Psoas muscle (tissue), 8 donors: ENCODE measurements around the gene GOLGA6L7. TPM values are rescaled to one million over a fixed set of nuclear protein-coding genes. Genes with fewer than 3 reads are reported as not detected.

ENCODE experiments used
- ATAC-seq, 4 donors: fragments of 200-7000 bp; cut with Tn5 transposase; one replicate each; pipeline ENCODE4 v1.9.1; 2020; ENCODE audit warnings: moderate library complexity in 3 of 4, mild to moderate bottlenecking in 2 of 4
- DNase-seq, 2 donors: peaks; one replicate each; pipeline ENCODE4 v3.0.0-alpha.2; 2020
- H3K27ac ChIP-seq: fragments of 200-600 bp; one replicate; pipeline ENCODE4 v1.8.0; 2022
- H3K27me3 ChIP-seq, 3 donors: fragments of 200-600 bp in 1 of 3; one replicate each; pipeline versions ENCODE4 v1.6.1 to v1.8.0; 2013 to 2022; ENCODE audit warnings: low read length in 2 of 3, mild to moderate bottlenecking in 2 of 3, moderate library complexity in 1 of 3; ENCODE audit not compliant: insufficient read depth in 3 of 3
- H3K36me3 ChIP-seq, 2 donors: fragments of 200-600 bp in 1 of 2; one replicate each; pipeline versions ENCODE4 v1.6.1 to v1.8.0; 2013 to 2022; ENCODE audit warnings: low read depth in 1 of 2, mild to moderate bottlenecking in 1 of 2, moderate library complexity in 1 of 2; ENCODE audit not compliant: insufficient read depth in 1 of 2
- H3K4me1 ChIP-seq: fragments of 200-600 bp; one replicate; pipeline ENCODE4 v1.8.0; 2022
- H3K4me3 ChIP-seq: fragments of 200-600 bp; one replicate; pipeline ENCODE4 v1.8.0; 2022; ENCODE audit warnings: mild to moderate bottlenecking
- H3K9me3 ChIP-seq: fragments of 200-600 bp; one replicate; pipeline ENCODE4 v1.8.0; 2022
- CTCF ChIP-seq: fragments of 200-600 bp; IDR thresholded peaks from one replicate; pipeline ENCODE4 v1.8.0; 2022; ENCODE audit warnings: antibody characterized with exemption
- WGBS, 3 donors: extraction: QIAGEN DNeasy Blood & Tissue Kit; methylation state at CpG; one replicate each; pipeline versions ENCODE4 v1.1.6 to v1.1.7; 2013; 5-methylcytosine and 5-hydroxymethylcytosine counted together
- intact Hi-C, 2 donors: fragments of 100-400 bp; cut with DNase I; formaldehyde crosslinking; loops; one replicate each; pipeline versions ENCODE4 v1.11.0 to v1.14.2; 2022
- polyA plus RNA-seq, 3 donors: library from polyadenylated mRNA; stranded (reverse); fragments of 200-250 nt; gene quantifications; one replicate each; pipeline ENCODE4 v1.2.3, GENCODE V29; 2013
- total RNA-seq, 4 donors: library from RNA; stranded (reverse); fragmentation: NEBNext Ultra II Directional in 2 of 4; extraction: Animal tissue kit (Norgen Biotek cat#: 25700) in 2 of 4; gene quantifications; one replicate each; pipeline versions ENCODE4 v1.2.1 to v1.2.4, GENCODE V29; 2021 to 2023
- donor health status: healthy with polysubstance abuse.
- donor health status: DM: no; HTN: no; CAD: no; lungs with moderate emphysema.
- donor health status: Bipolar disorder and iron deficiency.
- donor health status: healthy.
- donor health status: DM: yes; HTN: yes; CAD: no.
- donor health status: DM: no; HTN: no; CAD: no.
- donor health status: DM: no; HTN: no; CAD: no.
- donor health status: DM: yes; HTN: yes; CAD: no.

Gene GOLGA6L7
- total and polyA plus RNA-seq, 7 donors = not detected

DNA sequence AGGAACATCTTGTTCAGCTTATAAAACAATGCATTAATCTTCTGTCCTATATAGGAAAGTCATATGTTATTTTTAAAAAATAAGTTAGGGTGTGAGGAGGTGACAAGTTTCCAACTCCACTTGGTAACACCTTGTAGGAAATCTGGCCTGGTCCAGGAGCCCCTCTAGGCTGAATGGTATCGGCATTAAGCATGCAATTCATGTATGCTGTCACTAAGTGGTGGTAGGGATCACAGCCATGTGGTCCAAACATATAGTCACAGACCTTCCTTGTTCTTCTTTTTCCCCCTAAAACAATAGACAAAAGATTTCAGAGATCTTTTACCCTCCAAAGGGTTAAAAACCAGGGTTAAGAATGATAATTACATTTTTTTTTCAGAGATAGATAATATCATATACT lies 33.2 kb upstream of the GOLGA6L7 start:
- Histone ChIP-seq H3K27me3 (peaks cover 3 to 19% (median 11%) of the 10 kb centered on the region in 3 donors), H3K4me1 (no peaks in the 10 kb centered on the region), H3K9me3 (no peaks in the 10 kb centered on the region), H3K4me3 (no peak overlapping the region), H3K27ac (no peak overlapping the region), H3K36me3 (no peaks in the 10 kb centered on the region)
- ATAC-seq = no peak
- no peak for TF ChIP-seq CTCF
- DNase-seq = no peak
- intact Hi-C loops = no loop called here
- 86 to 100% (median 89%) methylated on average over 1 of the region's 1 CpG for WGBS, 3 donors

GRCh38 chr15:28881170-28881569 lies 32.7 kb upstream of the GOLGA6L7 start:
- Histone ChIP-seq H3K36me3 (no peaks in the 10 kb centered on the region), H3K9me3 (no peaks in the 10 kb centered on the region), H3K27me3 (peaks cover 3 to 15% (median 11%) of the 10 kb centered on the region in 3 donors), H3K4me1 (no peaks in the 10 kb centered on the region), H3K27ac (no peak overlapping the region), H3K4me3 (no peak overlapping the region)
- intact Hi-C loops = no loop called here
- DNase-seq (no peak), ATAC-seq (no peak)
- 38 to 53% (median 39%) methylated on average over 3 of the region's 3 CpGs for WGBS, 3 donors
- TF ChIP-seq CTCF = no peak

- DNase-seq (no peak), ATAC-seq (no peak)
- H3K36me3 ChIP-seq = no peaks in the 10 kb centered on the region
- H3K27ac ChIP-seq = no peak overlapping the region
- no peaks in the 10 kb centered on the region for H3K9me3 ChIP-seq
- 69 to 71% (median 69%) methylated on average over 5 of the region's 5 CpGs for WGBS, 3 donors
- no peak overlapping the region for H3K4me3 ChIP-seq
- peaks cover under 1 to 12% (median 10%) of the 10 kb centered on the region in 3 donors for H3K27me3 ChIP-seq
- TF ChIP-seq CTCF = no peak
- H3K4me1 ChIP-seq = no peaks in the 10 kb centered on the region
- intact Hi-C loops = no loop called here
These were observed 32.2 kb upstream of the GOLGA6L7 start for GRCh38 chr15:28880680-28881079.

- no peak overlapping the region for H3K4me3 ChIP-seq
- no peaks in the 10 kb centered on the region for H3K36me3 ChIP-seq
- WGBS, 3 donors = 85 to 88% (median 87%) methylated on average over 9 of the region's 9 CpGs
- DNase-seq (no peak), ATAC-seq (no peak)
- H3K27me3 ChIP-seq = peaks cover 0 to under 1% (median 0%) of the 10 kb centered on the region in 3 donors
- intact Hi-C loops = no loop called here
- H3K9me3 ChIP-seq = no peaks in the 10 kb centered on the region
- H3K4me1 ChIP-seq = no peaks in the 10 kb centered on the region
- TF ChIP-seq CTCF = no peak
- no peak overlapping the region for H3K27ac ChIP-seq
These were observed 31.1 kb upstream of the GOLGA6L7 start for GRCh38 chr15:28879551-28879950.

DNA sequence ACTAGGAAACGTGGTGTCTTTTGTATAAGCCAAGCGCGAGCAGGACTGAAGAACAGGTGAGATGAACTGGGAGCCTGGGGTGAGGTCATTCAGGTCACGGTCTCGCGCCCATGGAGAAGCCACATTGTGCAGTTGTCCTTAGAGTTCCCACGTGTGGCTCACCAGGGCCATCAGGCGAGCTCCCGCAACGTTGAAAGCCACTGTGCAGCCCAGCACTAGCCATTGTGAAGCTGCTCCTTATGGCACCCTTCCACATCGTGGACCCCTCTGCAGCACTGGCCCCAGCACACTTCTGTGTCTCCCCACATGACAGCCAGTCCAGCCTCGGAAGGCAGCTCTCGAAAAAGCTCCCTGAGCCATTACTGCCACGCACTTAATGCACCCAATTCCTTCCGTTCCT lies 29.8 kb upstream of the GOLGA6L7 start:
- DNase-seq (no peak), ATAC-seq (no peak)
- Histone ChIP-seq H3K27ac (no peak overlapping the region), H3K4me1 (no peaks in the 10 kb centered on the region), H3K4me3 (no peak overlapping the region), H3K9me3 (no peaks in the 10 kb centered on the region), H3K36me3 (no peaks in the 10 kb centered on the region), H3K27me3 (no peaks in the 10 kb centered on the region)
- WGBS, 3 donors = 79 to 86% (median 81%) methylated on average over 15 of the region's 15 CpGs
- intact Hi-C loops = no loop called here
- TF ChIP-seq CTCF = no peak
